GM12892 (cell line): ENCODE data around the gene TSR2.

Experiments
- POLR2A ChIP-seq: IDR thresholded peaks from 2 replicates; pipeline ENCODE4 v1.6.1; 2011; ENCODE audit warnings: low read depth, low read length, control low read depth
- POLR2AphosphoS5 ChIP-seq: IDR thresholded peaks from 2 replicates; pipeline ENCODE4 v1.6.1; 2011; ENCODE audit warnings: low read depth, low read length, control low read depth
- TAF1 ChIP-seq: IDR thresholded peaks from 2 replicates; pipeline ENCODE4 v1.6.1; 2011; ENCODE audit warnings: low read depth, mild to moderate bottlenecking, control low read depth, low read length, borderline replicate concordance

DNA sequence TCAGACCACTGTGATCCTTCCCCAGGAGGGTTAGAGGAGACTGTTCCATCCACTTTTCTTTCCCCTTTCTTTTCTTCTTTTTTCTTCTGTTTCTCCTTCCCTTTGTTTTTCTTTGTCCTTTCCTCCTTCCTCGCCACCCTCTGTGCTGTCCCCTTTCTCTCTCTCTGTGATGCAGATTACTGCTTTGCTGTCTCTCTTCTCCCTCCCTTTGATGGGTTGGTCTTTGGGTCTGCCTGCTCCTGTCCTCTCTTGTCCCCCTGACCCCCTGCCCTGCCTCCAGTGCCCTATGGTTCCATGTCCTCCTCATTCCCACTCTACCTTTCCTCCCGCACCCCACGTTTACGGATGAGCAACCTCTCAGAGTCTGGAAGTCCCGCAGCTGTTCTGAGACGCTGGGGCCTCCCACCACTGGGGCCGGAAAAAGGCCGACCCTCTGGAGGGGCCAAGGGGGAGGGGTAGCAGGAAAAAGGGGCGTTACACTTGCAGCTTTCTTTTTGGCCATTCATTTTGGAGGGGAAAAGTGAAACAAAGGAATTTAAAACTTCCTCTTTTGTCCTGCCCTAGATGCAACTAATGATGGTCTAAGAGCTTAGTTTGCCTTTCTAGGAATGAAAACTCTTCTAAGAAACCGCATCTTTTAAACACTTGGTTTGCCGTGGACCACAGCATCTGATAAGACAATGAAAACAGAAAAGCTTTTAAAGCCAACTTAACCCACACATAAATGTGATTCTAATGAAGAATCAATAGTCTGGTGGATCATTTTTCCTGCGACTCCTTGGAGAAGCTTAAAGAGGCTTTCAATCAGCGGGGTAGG, 24.5 kb upstream of the TSR2 start:
- no peak for TF ChIP-seq POLR2A
- no peak for TF ChIP-seq POLR2AphosphoS5
- TF ChIP-seq TAF1 = no peak
